GM19463 (cell line): Measurements from ENCODE around the gene SF3B2.
"Not testable (repeated sequence)": the region's sequence is repeated elsewhere in the genome, so short reads cannot be mapped to it uniquely, and the experiment has no call there.

Source experiments
- ATAC-seq: cut with Tn5 transposase; IDR thresholded peaks from one replicate; pipeline ENCODE4 v1.9.1; 2021; ENCODE audit warnings: mild to moderate bottlenecking, moderate library complexity; ENCODE audit not compliant: unreplicated experiment

The SF3B2 gene

GRCh38 chr11:66106786-66107599 lies 54.8 kb downstream of the SF3B2 start:
- no peak for ATAC-seq

GRCh38 chr11:66107600-66108510 lies 55.7 kb downstream of the SF3B2 start:
- no peak for ATAC-seq

GRCh38 chr11:66109294-66109693 lies 57.1 kb downstream of the SF3B2 start:
- ATAC-seq, result no peak

- no peak for ATAC-seq
Measured at GRCh38 chr11:66111158-66111557, 59.0 kb downstream of the SF3B2 start.

- no peak for ATAC-seq
Measured at GRCh38 chr11:66112041-66112491, 59.9 kb downstream of the SF3B2 start.

- ATAC-seq, result peak; percentile 46
Measured at GRCh38 chr11:66112601-66113499, 60.7 kb downstream of the SF3B2 start.

- not testable (repeated sequence) for ATAC-seq
Measured at GRCh38 chr11:66114957-66115356, 62.8 kb downstream of the SF3B2 start.

- ATAC-seq, result peak; percentile 41
Measured at GRCh38 chr11:66115638-66116301, 63.6 kb downstream of the SF3B2 start.

- ATAC-seq, result no peak
Measured at GRCh38 chr11:66116576-66117361, 64.6 kb downstream of the SF3B2 start.

- no peak for ATAC-seq
Measured at GRCh38 chr11:66118847-66119246, 66.7 kb downstream of the SF3B2 start.
